SU-DHL-6 (cell line): ENCODE data around the gene SGCD.

ENCODE experiments used
- CTCF ChIP-seq: fragments of 200-600 bp; sonication (generic); IDR thresholded peaks from one replicate; pipeline ENCODE4 v1.5.1; 2017; ENCODE audit warnings: antibody characterized with exemption, mild to moderate bottlenecking, low read length, moderate library complexity; ENCODE audit not compliant: insufficient read depth, poor library complexity, severe bottlenecking
- EZH2phosphoT487 ChIP-seq: fragments of 200-600 bp; sonication (generic), shearing (Covaris generic); conservative IDR thresholded peaks from 2 replicates; pipeline ENCODE4 v1.6.1; 2018; ENCODE audit warnings: mild to moderate bottlenecking, antibody characterized with exemption, low read length, moderate library complexity, mixed read lengths

DNA sequence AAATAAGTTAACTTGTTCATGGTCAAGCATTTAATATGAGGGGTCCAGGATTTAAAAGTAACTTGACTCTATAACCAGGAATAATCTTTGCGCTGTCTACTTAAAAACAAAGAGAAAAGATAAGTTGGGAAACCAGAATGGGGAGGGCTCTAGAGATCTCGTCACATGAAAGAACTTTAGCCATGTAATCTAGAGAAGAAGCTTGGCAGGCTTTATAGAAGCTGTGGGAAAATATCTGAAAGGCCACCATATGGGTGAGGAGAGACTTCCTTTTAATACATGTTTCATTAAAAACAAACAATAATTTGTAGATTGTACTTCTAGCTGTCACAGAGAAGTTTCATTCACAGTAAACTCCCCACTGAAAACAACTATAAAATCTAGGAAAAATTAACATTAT is 476.4 kb downstream of the SGCD start:
- TF ChIP-seq CTCF: no peak
- no peak for TF ChIP-seq EZH2phosphoT487
